Right lobe of liver (tissue), 6 donors: Measurements from ENCODE around the gene HMOX2. TPM values are rescaled to one million over a fixed set of nuclear protein-coding genes. Genes with fewer than 3 reads are reported as not detected.

Experiments used
- ATAC-seq, 4 donors: fragments of 200-7000 bp; cut with Tn5 transposase; one replicate each; pipeline ENCODE4 v1.9.1; 2020; ENCODE audit warnings: mild to moderate bottlenecking in 4 of 4, moderate library complexity in 4 of 4
- DNase-seq, 3 donors: peaks; one replicate each; pipeline ENCODE4 v3.0.0-alpha.2; 2020
- H3K27ac ChIP-seq, 3 donors: fragments of 200-600 bp; one replicate each; pipeline ENCODE4 v1.8.0; 2022
- H3K27me3 ChIP-seq, 2 donors: fragments of 200-600 bp; one replicate each; pipeline ENCODE4 v1.8.0; 2022
- H3K36me3 ChIP-seq, 4 donors: fragments of 200-600 bp; sonication (generic) in 1 of 4; one replicate each; pipeline versions ENCODE4 v1.5.1 to v1.8.0; 2017 to 2022; ENCODE audit warnings: control low read depth in 1 of 4
- H3K4me1 ChIP-seq, 4 donors: fragments of 200-600 bp; sonication (generic) in 1 of 4; one replicate each; pipeline versions ENCODE4 v1.5.1 to v1.8.0; 2017 to 2022; ENCODE audit warnings: control low read depth in 1 of 4
- H3K4me3 ChIP-seq, 3 donors: fragments of 200-600 bp; one replicate each; pipeline ENCODE4 v1.8.0; 2022
- H3K9me3 ChIP-seq, 4 donors: fragments of 200-600 bp; sonication (generic) in 1 of 4; one replicate each; pipeline versions ENCODE4 v1.5.1 to v1.8.0; 2017 to 2022; ENCODE audit warnings: control low read depth in 1 of 4
- CTCF ChIP-seq, 4 donors: fragments of 200-600 bp in 3 of 4; fragments of 450-650 bp in 1 of 4; IDR thresholded peaks; one replicate each; pipeline versions ENCODE4 v1.5.1 to v1.8.0; 2016 to 2022; ENCODE audit warnings: antibody characterized with exemption in 4 of 4, mild to moderate bottlenecking in 2 of 4
- POLR2A ChIP-seq: fragments of 450-650 bp; IDR thresholded peaks from one replicate; pipeline ENCODE4 v1.6.1; 2017; ENCODE audit warnings: antibody characterized with exemption, mild to moderate bottlenecking
- WGBS: methylation state at CpG from one replicate; pipeline ENCODE4 v1.1.6; 2018; ENCODE audit warnings: low coverage, low lambda C conversion rate; ENCODE audit not compliant: insufficient coverage; ENCODE audit errors: missing lambda C conversion rate; 5-methylcytosine and 5-hydroxymethylcytosine counted together
- intact Hi-C, 2 donors: fragments of 100-400 bp; cut with DNase I; formaldehyde crosslinking; loops; one replicate each; pipeline versions ENCODE4 v1.11.2 to v1.14.1; 2022
- total RNA-seq, 6 experiments: library from RNA; depleted of rRNA in 2 of 6; stranded (reverse); fragments of >200 nt in 2 of 6; fragmentation: NEBNext Ultra II Directional in 3 of 6; extraction: Animal tissue kit (Norgen Biotek cat#: 25700) in 3 of 6; gene quantifications; one replicate each; pipeline versions ENCODE4 v1.1.0 to v1.2.4, GENCODE V29; 2016 to 2023
- donor health status: DM: no; HTN: yes; CAD: no.
- donor health status: DM: no; HTN: no; CAD: no.
- donor health status: DM: no; HTN: no; CAD: no.
- donor health status: DM: no; HTN: yes; CAD: no.
- donor health status: DM: no; HTN: yes; CAD: no.

Gene HMOX2
- total RNA-seq, 6 experiments from 2014 or later, result 39.7 to 74.7 (median 55.4) TPM

GRCh38 chr16:4431023-4431422, 45.2 kb upstream of the HMOX2 start:
- Histone ChIP-seq H3K4me1 (peaks cover 0 to 13% (median 7%) of the 10 kb centered on the region in 4 donors), H3K27ac (no peak overlapping the region), H3K9me3 (no peaks in the 10 kb centered on the region), H3K27me3 (no peaks in the 10 kb centered on the region), H3K36me3 (peaks cover 0 to 21% (median 7%) of the 10 kb centered on the region in 4 donors), H3K4me3 (no peak overlapping the region)
- DNase-seq (no peak), ATAC-seq (no peak)
- intact Hi-C loops, result no loop called here
- TF ChIP-seq CTCF (IDR thresholded peaks at IDR 0.05) (no peak), POLR2A (no peak)
- WGBS, result 82% methylated on average over 6 of the region's 9 CpGs

DNA sequence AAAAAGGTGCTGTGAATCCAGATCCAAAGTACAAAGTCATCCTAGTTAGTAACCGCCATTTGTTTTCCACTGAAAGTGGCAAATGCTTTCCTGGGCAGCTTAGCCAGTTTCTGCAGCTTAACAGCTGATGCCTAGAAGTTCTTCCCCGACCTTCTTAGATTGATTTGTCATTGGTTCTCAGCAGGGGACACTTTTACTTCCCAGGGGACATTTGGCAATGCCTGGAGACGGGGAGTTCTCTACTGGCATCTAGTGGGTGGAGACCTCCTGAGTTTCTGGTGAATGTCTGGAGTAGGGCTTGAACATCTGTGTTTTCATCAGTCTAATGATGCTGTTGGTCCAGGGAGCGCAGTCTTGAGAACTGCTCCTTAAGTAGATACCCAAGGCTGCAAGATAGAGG, 43.0 kb upstream of the HMOX2 start:
- H3K27ac ChIP-seq, result no peak overlapping the region
- H3K9me3 ChIP-seq, result no peaks in the 10 kb centered on the region
- no peak for DNase-seq
- ATAC-seq, result no peak
- no peak overlapping the region for H3K4me3 ChIP-seq
- no peak for TF ChIP-seq POLR2A
- TF ChIP-seq CTCF (IDR thresholded peaks at IDR 0.05), result no peak
- peaks cover 8 to 42% (median 22%) of the 10 kb centered on the region in 4 donors for H3K36me3 ChIP-seq
- H3K27me3 ChIP-seq, result no peaks in the 10 kb centered on the region
- intact Hi-C loops, result no loop called here
- WGBS, result 86% methylated on average over 4 of the region's 4 CpGs
- H3K4me1 ChIP-seq, result no peaks in the 10 kb centered on the region

DNA sequence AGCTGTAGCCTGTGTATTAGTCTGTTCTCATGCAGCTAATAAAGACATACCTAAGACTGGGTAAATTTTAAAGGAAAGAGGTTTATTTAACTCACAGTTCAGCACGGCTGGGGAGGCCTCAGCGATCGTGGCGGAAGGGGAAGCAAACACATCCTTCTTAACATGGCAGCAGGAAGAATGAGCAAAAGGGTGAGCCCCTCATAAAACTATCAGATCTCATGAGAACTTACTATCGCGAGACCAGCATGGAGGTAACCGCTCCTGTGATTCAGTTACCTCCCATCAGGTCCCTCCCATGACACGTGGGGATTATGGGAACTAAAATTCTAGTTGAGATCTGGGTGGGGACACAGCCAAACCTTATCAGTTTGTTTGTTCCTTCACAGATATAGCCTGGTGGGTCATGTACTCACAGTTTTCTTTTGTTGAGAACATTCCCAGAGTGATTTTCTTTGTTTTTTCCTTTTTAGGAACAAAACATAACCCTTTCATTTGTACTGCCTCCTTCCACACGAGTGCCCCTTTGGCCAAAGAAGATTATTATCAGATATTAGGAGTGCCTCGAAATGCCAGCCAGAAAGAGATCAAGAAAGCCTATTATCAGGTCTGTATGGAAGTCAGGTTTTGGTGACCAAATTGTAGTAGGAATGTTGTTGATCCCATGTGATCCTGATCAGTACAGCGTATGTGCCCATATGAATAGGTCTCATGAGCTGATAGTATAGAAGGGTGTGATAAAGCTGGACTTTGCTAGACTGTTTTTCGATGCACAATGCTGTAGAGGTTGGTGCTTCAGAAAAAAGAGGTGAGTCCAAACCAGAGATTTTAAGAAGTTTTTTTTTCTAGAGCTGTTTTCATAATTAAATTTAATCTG, 42.0 kb upstream of the HMOX2 start:
- intact Hi-C loops, result no loop called here
- peaks cover 8 to 51% (median 26%) of the 10 kb centered on the region in 4 donors for H3K36me3 ChIP-seq
- TF ChIP-seq POLR2A (no peak), CTCF (IDR thresholded peaks at IDR 0.05) (no peak)
- H3K9me3 ChIP-seq, result no peaks in the 10 kb centered on the region
- H3K4me3 ChIP-seq, result no peak overlapping the region
- no peak overlapping the region for H3K27ac ChIP-seq
- DNase-seq (no peak), ATAC-seq (peak; percentile 35 to 76 (median 58))
- no peaks in the 10 kb centered on the region for H3K4me1 ChIP-seq
- H3K27me3 ChIP-seq, result no peaks in the 10 kb centered on the region
- 77% methylated on average over 9 of the region's 12 CpGs for WGBS

- DNase-seq (no peak), ATAC-seq (no peak)
- 83% methylated on average over 8 of the region's 8 CpGs for WGBS
- TF ChIP-seq POLR2A (no peak), CTCF (IDR thresholded peaks at IDR 0.05) (no peak)
- Histone ChIP-seq H3K9me3 (no peaks in the 10 kb centered on the region), H3K4me1 (no peaks in the 10 kb centered on the region), H3K27me3 (no peaks in the 10 kb centered on the region), H3K27ac (no peak overlapping the region), H3K4me3 (no peak overlapping the region), H3K36me3 (peaks cover 8 to 64% (median 32%) of the 10 kb centered on the region in 4 donors)
- intact Hi-C loops, result no loop called here
These were observed 40.7 kb upstream of the HMOX2 start for GRCh38 chr16:4435337-4436067.
